HAP-1 (cell line): ENCODE results near the gene CPNE7.
"Not testable (repeated sequence)": the region's sequence is repeated elsewhere in the genome, so short reads cannot be mapped to it uniquely, and the experiment has no call there.

Source experiments
- DNase-seq, 2 experiments: peaks; one replicate each; pipeline ENCODE4 v3.0.0-alpha.2; 2016 to 2020; ENCODE audit warnings: low spot score in 2 of 2
- H3K27me3 ChIP-seq: fragments of 250-450 bp; sonication (Bioruptor Pico); 2 replicates; pipeline ENCODE4 v1.5.1; 2020; ENCODE audit warnings: low read depth, mild to moderate bottlenecking, moderate library complexity
- H3K36me3 ChIP-seq: fragments of 250-450 bp; sonication (Bioruptor Pico); replicated peaks from 2 replicates; pipeline ENCODE4 v1.5.1; 2020; ENCODE audit warnings: mild to moderate bottlenecking
- H3K4me1 ChIP-seq: fragments of 250-450 bp; sonication (Bioruptor Pico); 2 replicates; pipeline ENCODE4 v1.5.1; 2020; ENCODE audit warnings: mild to moderate bottlenecking
- H3K4me3 ChIP-seq: fragments of 250-450 bp; sonication (Bioruptor Pico); 2 replicates; pipeline ENCODE4 v1.5.1; 2020; ENCODE audit warnings: mild to moderate bottlenecking, moderate library complexity
- H3K9me3 ChIP-seq: fragments of 250-450 bp; sonication (Bioruptor Pico); 2 replicates; pipeline ENCODE4 v1.5.1; 2020; ENCODE audit warnings: mild to moderate bottlenecking, moderate library complexity
- in situ Hi-C: fragments of 300-500 bp; cut with MboI; formaldehyde crosslinking; loops from 3 replicates; pipeline ENCODE4 v1.14.3; 2020; ENCODE audit warnings: low sequenced_read_pairs, inconsistent platforms, mixed read lengths

The CPNE7 gene

GRCh38 chr16:89629827-89630610 lies 54.5 kb downstream of the CPNE7 start:
- no peaks in the 10 kb centered on the region for H3K36me3 ChIP-seq
- no peak overlapping the region for H3K4me3 ChIP-seq
- H3K4me1 ChIP-seq = no peaks in the 10 kb centered on the region
- DNase-seq = no peak
- peaks cover 21% of the 10 kb centered on the region for H3K27me3 ChIP-seq
- in situ Hi-C loops = loop anchor here (25.0 kb wide), 1 partner anchor 93 kb away; no protein-coding TSS in a partner anchor
- no peaks in the 10 kb centered on the region for H3K9me3 ChIP-seq

DNA sequence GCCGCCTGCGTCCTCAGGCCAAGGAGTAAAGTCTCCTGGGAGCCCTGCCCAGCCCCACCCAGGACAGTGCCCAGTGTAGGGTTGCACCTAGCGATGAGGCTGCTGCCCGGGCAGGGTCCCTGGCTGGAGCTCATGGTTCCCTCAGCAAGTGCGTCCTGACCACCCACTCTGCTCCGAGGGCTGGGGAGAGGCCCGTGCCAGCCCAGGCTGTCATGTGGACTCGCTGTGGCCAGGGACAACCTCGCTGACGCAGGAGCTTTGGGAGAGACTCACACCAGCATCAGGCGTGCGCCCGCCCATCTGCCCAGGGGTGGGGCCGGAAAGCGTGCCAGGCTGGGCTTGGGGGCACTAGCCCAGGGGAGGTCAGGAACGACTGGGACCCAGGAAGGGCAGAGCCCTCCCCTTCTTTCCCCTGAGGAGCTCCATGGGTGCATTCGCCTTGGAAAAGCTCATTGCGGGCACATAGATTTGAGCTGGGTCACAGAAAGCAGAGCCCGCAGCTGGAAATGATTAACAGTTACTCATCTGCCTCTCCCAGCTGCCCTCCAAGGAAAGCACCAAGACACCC lies 57.6 kb downstream of the CPNE7 start:
- H3K27me3 ChIP-seq = peaks cover 21% of the 10 kb centered on the region
- in situ Hi-C loops = loop anchor here (25.0 kb wide), 1 partner anchor 96 kb away; no protein-coding TSS in a partner anchor
- DNase-seq = no peak
- no peaks in the 10 kb centered on the region for H3K4me1 ChIP-seq
- H3K9me3 ChIP-seq = no peaks in the 10 kb centered on the region
- no peak overlapping the region for H3K4me3 ChIP-seq
- no peaks in the 10 kb centered on the region for H3K36me3 ChIP-seq

DNA sequence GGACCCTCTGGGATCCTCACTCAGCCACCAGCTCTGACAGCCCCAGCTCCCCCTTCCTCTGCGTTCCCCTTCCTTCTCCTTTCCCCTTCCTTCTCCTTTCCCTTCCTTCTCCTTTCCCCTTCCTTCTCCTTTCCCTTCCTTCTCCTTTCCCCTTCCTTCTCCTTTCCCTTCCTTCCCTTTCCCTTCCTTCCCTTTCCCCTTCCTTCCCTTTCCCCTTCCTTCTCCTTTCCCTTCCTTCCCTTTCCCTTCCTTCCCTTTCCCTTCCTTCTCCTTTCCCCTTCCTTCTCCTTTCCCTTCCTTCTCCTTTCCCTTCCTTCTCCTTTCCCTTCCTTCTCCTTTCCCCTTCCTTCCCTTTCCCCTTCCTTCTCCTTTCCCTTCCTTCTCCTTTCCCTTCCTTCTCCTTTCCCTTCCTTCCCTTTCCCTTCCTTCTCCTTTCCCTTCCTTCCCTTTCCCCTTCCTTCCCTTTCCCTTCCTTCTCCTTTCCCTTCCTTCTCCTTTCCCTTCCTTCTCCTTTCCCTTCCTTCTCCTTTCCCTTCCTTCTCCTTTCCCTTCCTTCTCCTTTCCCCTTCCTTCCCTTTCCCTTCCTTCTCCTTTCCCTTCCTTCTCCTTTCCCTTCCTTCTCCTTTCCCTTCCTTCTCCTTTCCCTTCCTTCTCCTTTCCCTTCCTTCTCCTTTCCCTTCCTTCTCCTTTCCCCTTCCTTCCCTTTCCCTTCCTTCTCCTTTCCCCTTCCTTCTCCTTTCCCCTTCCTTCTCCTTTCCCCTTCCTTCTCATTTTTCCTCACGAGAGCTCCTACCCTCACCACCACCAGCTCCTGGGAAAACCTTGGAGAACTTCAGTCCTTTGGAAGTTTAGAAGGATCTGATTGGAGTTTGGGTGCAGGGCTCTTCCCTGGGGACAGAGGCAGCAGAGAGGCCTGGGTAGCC lies 59.2 kb downstream of the CPNE7 start:
- DNase-seq, H3K36me3 ChIP-seq, H3K4me3 ChIP-seq, H3K9me3 ChIP-seq, H3K4me1 ChIP-seq: not testable (repeated sequence)
- in situ Hi-C loops = loop anchor here (25.0 kb wide), 1 partner anchor 97 kb away; no protein-coding TSS in a partner anchor
- peaks cover 21% of the 10 kb centered on the region for H3K27me3 ChIP-seq

DNA sequence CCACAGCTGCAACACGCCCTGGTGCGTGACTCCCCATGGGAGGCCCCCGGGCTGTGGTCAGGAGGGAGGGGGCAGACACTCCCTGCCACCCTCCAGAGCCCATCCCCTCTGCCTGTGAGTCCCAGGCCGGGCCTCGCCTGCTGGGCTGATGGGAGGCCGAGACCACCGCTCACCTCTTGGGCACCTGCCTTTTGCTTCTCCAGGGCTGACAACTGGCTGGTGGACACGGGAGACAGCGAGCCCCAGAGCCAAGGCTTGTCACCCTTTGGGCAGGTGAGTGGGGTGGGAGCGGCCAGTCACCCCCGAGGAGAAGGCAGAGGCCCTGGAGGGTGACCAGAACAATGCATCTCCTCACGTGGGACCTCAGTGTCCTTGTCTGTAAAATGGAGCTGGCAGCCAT lies 61.1 kb downstream of the CPNE7 start:
- no peaks in the 10 kb centered on the region for H3K9me3 ChIP-seq
- H3K36me3 ChIP-seq = no peaks in the 10 kb centered on the region
- in situ Hi-C loops = loop anchor here (25.0 kb wide), 1 partner anchor 99 kb away; no protein-coding TSS in a partner anchor
- peaks cover 21% of the 10 kb centered on the region for H3K27me3 ChIP-seq
- no peaks in the 10 kb centered on the region for H3K4me1 ChIP-seq
- no peak for DNase-seq
- no peak overlapping the region for H3K4me3 ChIP-seq

- no peak for DNase-seq
- in situ Hi-C loops = loop anchor here (25.0 kb wide), 1 partner anchor 100 kb away; no protein-coding TSS in a partner anchor
- H3K36me3 ChIP-seq = no peaks in the 10 kb centered on the region
- H3K27me3 ChIP-seq = peaks cover 16% of the 10 kb centered on the region
- no peaks in the 10 kb centered on the region for H3K4me1 ChIP-seq
- H3K4me3 ChIP-seq = no peak overlapping the region
- H3K9me3 ChIP-seq = no peaks in the 10 kb centered on the region
Measured at GRCh38 chr16:89637379-89637778, 61.8 kb downstream of the CPNE7 start.

DNA sequence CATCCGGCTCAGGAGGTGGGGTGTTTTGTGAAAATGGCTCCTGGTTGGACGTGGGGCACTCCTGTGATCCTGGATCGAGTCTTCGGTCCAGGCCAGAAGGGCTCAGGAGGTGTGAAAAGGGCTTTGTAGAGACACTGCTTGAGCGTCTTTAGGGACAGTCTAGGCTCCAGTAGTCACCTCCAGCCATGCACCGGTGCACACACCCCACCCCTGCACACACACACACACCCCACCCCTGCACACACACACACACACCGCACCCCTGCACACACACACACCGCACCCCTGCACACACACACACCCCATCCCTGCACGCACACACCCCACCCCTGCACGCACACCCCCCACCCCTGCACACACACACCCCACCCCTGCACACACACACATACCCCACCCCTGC lies 62.9 kb downstream of the CPNE7 start:
- H3K4me1 ChIP-seq = no peaks in the 10 kb centered on the region
- in situ Hi-C loops = loop anchor here (25.0 kb wide), 1 partner anchor 101 kb away; no protein-coding TSS in a partner anchor
- no peak overlapping the region for H3K4me3 ChIP-seq
- H3K27me3 ChIP-seq = peaks cover 6% of the 10 kb centered on the region
- H3K9me3 ChIP-seq = no peaks in the 10 kb centered on the region
- DNase-seq = no peak
- no peaks in the 10 kb centered on the region for H3K36me3 ChIP-seq

GRCh38 chr16:89639385-89639784 lies 63.8 kb downstream of the CPNE7 start:
- no peak overlapping the region for H3K4me3 ChIP-seq
- H3K36me3 ChIP-seq = no peaks in the 10 kb centered on the region
- H3K27me3 ChIP-seq = no peaks in the 10 kb centered on the region
- no peaks in the 10 kb centered on the region for H3K4me1 ChIP-seq
- in situ Hi-C loops = loop anchor here (25.0 kb wide), 1 partner anchor 102 kb away; no protein-coding TSS in a partner anchor
- H3K9me3 ChIP-seq = no peaks in the 10 kb centered on the region
- DNase-seq = no peak

- in situ Hi-C loops = loop anchor here (25.0 kb wide), 1 partner anchor 104 kb away; no protein-coding TSS in a partner anchor
- Histone ChIP-seq H3K4me1 (no peaks in the 10 kb centered on the region), H3K4me3 (no peak overlapping the region), H3K27me3 (no peaks in the 10 kb centered on the region), H3K9me3 (no peaks in the 10 kb centered on the region), H3K36me3 (peaks cover 16% of the 10 kb centered on the region)
- DNase-seq = no peak
Measured at GRCh38 chr16:89641458-89642119, 66.0 kb downstream of the CPNE7 start.

DNA sequence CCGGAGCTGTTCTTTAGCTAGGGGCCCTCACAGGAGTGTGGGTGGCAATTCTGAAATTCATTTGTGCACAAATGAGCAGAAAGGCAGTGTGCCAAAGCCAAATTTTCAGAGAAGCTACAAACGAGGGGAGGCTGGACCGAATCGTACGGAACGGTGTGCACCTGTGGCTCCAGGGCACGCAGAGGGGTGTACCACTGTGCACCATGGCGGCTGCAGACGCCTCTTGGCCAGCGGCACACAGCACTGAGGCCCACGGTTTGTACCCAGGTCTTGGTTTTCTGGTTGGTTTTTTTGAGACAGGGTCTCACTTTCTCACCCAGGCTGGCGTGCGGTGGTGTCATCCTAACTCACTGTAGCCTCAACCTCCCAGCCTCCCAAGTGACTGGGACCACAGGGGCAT lies 67.0 kb downstream of the CPNE7 start:
- no peak overlapping the region for H3K4me3 ChIP-seq
- in situ Hi-C loops = loop anchor here (25.0 kb wide), 1 partner anchor 105 kb away; no protein-coding TSS in a partner anchor
- no peaks in the 10 kb centered on the region for H3K4me1 ChIP-seq
- DNase-seq = no peak
- H3K27me3 ChIP-seq = no peaks in the 10 kb centered on the region
- H3K36me3 ChIP-seq = peaks cover 20% of the 10 kb centered on the region
- H3K9me3 ChIP-seq = no peaks in the 10 kb centered on the region

- no peaks in the 10 kb centered on the region for H3K4me1 ChIP-seq
- no peak for DNase-seq
- in situ Hi-C loops = loop anchor here (25.0 kb wide), 1 partner anchor 107 kb away; no protein-coding TSS in a partner anchor
- no peaks in the 10 kb centered on the region for H3K9me3 ChIP-seq
- H3K36me3 ChIP-seq = peaks cover 20% of the 10 kb centered on the region
- H3K27me3 ChIP-seq = no peaks in the 10 kb centered on the region
- H3K4me3 ChIP-seq = no peak overlapping the region
Measured at GRCh38 chr16:89643769-89644300, 68.3 kb downstream of the CPNE7 start.

DNA sequence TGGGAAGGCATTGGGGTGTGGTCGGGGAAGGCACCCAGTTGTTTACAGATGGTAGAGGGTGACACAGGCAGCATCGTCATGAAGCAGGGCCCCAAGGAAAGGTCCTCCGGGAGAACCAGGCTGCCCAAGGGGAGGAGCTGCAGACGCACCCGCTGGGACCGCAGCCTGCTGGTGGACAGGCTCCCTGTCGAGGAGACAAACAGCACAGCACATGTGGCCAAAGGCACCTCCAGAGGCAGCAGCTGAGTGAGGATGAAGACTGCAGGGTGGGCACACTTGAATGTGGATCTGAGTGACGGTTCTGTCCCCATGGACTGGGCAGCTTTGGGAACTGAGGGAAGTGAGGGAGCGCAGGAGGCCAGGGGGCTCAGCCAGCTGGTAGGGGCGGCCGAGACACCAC lies 69.6 kb downstream of the CPNE7 start:
- peaks cover 20% of the 10 kb centered on the region for H3K36me3 ChIP-seq
- in situ Hi-C loops = loop anchor here (25.0 kb wide), 1 partner anchor 108 kb away; no protein-coding TSS in a partner anchor
- DNase-seq = no peak
- H3K27me3 ChIP-seq = no peaks in the 10 kb centered on the region
- no peaks in the 10 kb centered on the region for H3K4me1 ChIP-seq
- no peaks in the 10 kb centered on the region for H3K9me3 ChIP-seq
- H3K4me3 ChIP-seq = no peak overlapping the region

DNA sequence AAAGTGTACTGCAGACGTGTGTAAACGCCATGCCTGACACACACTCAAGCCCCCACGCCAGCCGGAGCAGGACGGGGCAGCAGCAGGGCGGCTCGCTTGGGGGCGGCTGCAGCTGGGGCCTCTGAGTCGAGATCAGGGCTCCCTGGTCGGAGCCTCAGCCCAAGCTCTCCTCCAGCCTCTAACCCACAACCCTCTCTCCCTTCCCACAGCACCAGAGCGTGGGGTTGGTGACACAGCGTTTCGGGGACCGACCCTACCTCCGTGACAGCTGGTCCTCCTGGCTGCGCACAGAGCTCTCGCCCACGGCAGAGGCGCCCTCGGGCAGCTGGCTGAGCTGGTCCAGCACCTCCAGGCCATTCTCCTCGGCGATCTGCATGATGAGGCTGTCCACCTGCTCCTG lies 70.7 kb downstream of the CPNE7 start:
- Histone ChIP-seq H3K36me3 (peaks cover 23% of the 10 kb centered on the region), H3K4me3 (no peak overlapping the region), H3K9me3 (no peaks in the 10 kb centered on the region), H3K27me3 (no peaks in the 10 kb centered on the region), H3K4me1 (no peaks in the 10 kb centered on the region)
- in situ Hi-C loops = loop anchor here (25.0 kb wide), 1 partner anchor 109 kb away; no protein-coding TSS in a partner anchor
- DNase-seq = no peak
